T-helper 1 cell (primary cell): ENCODE data around the gene ALDH7A1.
"Not testable (repeated sequence)": the region's sequence is repeated elsewhere in the genome, so short reads cannot be mapped to it uniquely, and the experiment has no call there.

ENCODE experiments used
- DNase-seq, 5 donors: peaks; one replicate each; pipeline ENCODE4 v3.0.0-alpha.2; 2012 to 2020

ALDH7A1 gene

GRCh38 chr5:126531543-126532120, 63.4 kb downstream of the ALDH7A1 start:
- no peak for DNase-seq

GRCh38 chr5:126527892-126528291, 67.1 kb downstream of the ALDH7A1 start:
- DNase-seq: no peak

- DNase-seq: no peak
Observed at GRCh38 chr5:126527158-126527557, 67.9 kb downstream of the ALDH7A1 start.

GRCh38 chr5:126526493-126526892, 68.5 kb downstream of the ALDH7A1 start:
- DNase-seq: no peak

- no peak for DNase-seq
Observed at GRCh38 chr5:126525630-126526245, 69.3 kb downstream of the ALDH7A1 start.

- no peak for DNase-seq
Observed at GRCh38 chr5:126523818-126524510, 71.1 kb downstream of the ALDH7A1 start.

- DNase-seq: no peak
Observed at GRCh38 chr5:126521130-126521529, 73.9 kb downstream of the ALDH7A1 start.

GRCh38 chr5:126520593-126520953, 74.4 kb downstream of the ALDH7A1 start:
- no peak for DNase-seq

- no peak for DNase-seq
Observed at GRCh38 chr5:126519637-126520592, 75.1 kb downstream of the ALDH7A1 start.

GRCh38 chr5:126519223-126519622, 75.8 kb downstream of the ALDH7A1 start:
- DNase-seq: not testable (repeated sequence)

- DNase-seq: no peak
Observed at GRCh38 chr5:126516852-126517251, 78.2 kb downstream of the ALDH7A1 start.

- DNase-seq: no peak
Observed at GRCh38 chr5:126516133-126516532, 78.9 kb downstream of the ALDH7A1 start.

- DNase-seq: no peak
Observed at GRCh38 chr5:126515337-126515736, 79.7 kb downstream of the ALDH7A1 start.

GRCh38 chr5:126514558-126515141, 80.4 kb downstream of the ALDH7A1 start:
- no peak for DNase-seq

- DNase-seq: no peak
Observed at GRCh38 chr5:126514131-126514557, 80.9 kb downstream of the ALDH7A1 start.

GRCh38 chr5:126513703-126514102, 81.3 kb downstream of the ALDH7A1 start:
- no peak for DNase-seq

GRCh38 chr5:126513302-126513701, 81.7 kb downstream of the ALDH7A1 start:
- DNase-seq: no peak

- DNase-seq: no peak
Observed at GRCh38 chr5:126512451-126512850, 82.6 kb downstream of the ALDH7A1 start.

GRCh38 chr5:126511961-126512360, 83.1 kb downstream of the ALDH7A1 start:
- no peak for DNase-seq

GRCh38 chr5:126509339-126509738, 85.7 kb downstream of the ALDH7A1 start:
- DNase-seq: no peak

- DNase-seq: peak in 1 of 5 donors; percentile 33
Observed at GRCh38 chr5:126508962-126509279, 86.1 kb downstream of the ALDH7A1 start.

GRCh38 chr5:126508251-126508961, 86.6 kb downstream of the ALDH7A1 start:
- DNase-seq: no peak
